Adipose tissue (tissue), 3 donors: ENCODE data around the gene BAX. TPM values are rescaled to one million over a fixed set of nuclear protein-coding genes. Genes with fewer than 3 reads are reported as not detected.
"Not testable (repeated sequence)": the region's sequence is repeated elsewhere in the genome, so short reads cannot be mapped to it uniquely, and the experiment has no call there.

Experiments used
- H3K27ac ChIP-seq: one replicate; pipeline ENCODE4 v1.5.1; 2013; ENCODE audit warnings: low read depth, low read length
- WGBS, 3 donors: extraction: QIAGEN DNeasy Blood & Tissue Kit; methylation state at CpG; one replicate each; pipeline ENCODE4 v1.1.7; 2013; 5-methylcytosine and 5-hydroxymethylcytosine counted together
- polyA plus RNA-seq, 3 donors: library from polyadenylated mRNA; stranded (reverse); fragments of 200-250 nt; gene quantifications; one replicate each; pipeline ENCODE4 v1.2.3, GENCODE V29; 2013
- donor health status: healthy with polysubstance abuse.
- donor health status: Bipolar disorder and iron deficiency.
- donor health status: healthy.

BAX gene
- polyA plus RNA-seq: 10 to 100 TPM; 24.4 to 71.2 (median 39.9) TPM

- no peak within 1 kb of the TSS for H3K27ac ChIP-seq
- 0% methylated on average over 48 to 71 of the region's 71 CpGs for WGBS, 3 donors
Measured at GRCh38 chr19:48954595-48955307, at the start of gene BAX. Gene BAX, plus strand, starts transcription at chr19:48954875. Its CDS starts 54 bp downstream, at chr19:48954929.

- WGBS, 3 donors: 89 to 96% (median 95%) methylated on average over 11 to 14 of the region's 14 CpGs
- H3K27ac ChIP-seq: no peak overlapping the region
Measured at GRCh38 chr19:48905664-48906063, 49.0 kb upstream of the BAX start.

GRCh38 chr19:48906324-48906723 lies 48.4 kb upstream of the BAX start:
- H3K27ac ChIP-seq: no peak overlapping the region
- WGBS, 3 donors: 96 to 98% (median 98%) methylated on average over 10 of the region's 10 CpGs

DNA sequence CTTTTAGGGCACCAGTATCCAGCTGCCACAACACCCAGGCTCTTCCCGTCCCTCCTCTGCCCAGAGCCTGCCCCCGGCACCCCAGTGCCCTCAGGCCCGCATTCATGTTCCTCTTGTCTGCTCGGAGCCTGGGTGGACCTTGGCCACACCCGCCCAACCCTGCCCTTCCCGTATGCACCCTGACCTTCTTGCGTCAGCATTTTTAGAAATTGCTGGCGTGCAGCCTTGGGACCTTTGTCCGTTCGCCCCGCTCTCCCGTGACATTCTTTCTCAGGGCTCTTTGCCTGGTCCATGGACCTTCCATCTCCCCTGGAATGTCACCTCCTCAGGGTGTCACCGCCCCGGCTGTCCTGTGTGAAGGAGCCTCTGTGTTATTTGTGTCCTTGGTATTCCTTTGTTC lies 47.0 kb upstream of the BAX start:
- H3K27ac ChIP-seq: no peak overlapping the region
- 64 to 84% (median 77%) methylated on average over 13 to 14 of the region's 14 CpGs for WGBS, 3 donors

DNA sequence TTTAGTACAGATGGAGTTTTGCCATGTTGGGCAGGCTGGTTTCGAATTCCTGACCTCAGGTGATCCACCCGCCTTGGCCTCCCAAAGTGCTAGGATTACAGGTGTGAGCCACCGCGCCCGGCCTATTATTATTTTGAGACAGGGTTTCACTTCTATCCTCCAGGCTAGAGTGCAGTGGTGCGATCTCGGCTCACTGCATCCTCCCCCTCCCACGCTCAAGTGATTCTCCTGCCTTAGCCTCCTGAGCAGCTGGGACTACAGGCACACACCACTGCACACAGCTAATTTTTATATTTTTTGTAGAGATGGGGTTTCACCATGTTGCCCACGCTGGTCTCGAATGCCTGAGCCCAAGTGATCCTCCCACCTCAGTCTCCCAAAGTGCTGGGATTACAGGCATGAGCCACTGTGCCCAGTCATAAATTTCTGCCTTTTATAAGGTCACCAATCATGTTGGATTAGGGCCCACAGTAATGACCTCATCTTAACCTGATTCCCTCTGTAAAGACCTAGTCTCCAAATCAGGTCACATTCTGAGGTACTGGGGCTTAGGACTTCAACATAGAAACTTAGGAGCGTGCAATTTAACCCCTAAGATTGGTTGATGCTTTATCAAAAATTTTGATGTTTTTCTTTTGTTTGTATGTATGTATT lies 45.1 kb upstream of the BAX start:
- H3K27ac ChIP-seq: not testable (repeated sequence)
- 93 to 97% (median 96%) methylated on average over 11 of the region's 11 CpGs for WGBS, 3 donors

GRCh38 chr19:48910803-48911202 lies 43.9 kb upstream of the BAX start:
- 92 to 96% (median 92%) methylated on average over 2 of the region's 2 CpGs for WGBS, 3 donors
- H3K27ac ChIP-seq: no peak overlapping the region

DNA sequence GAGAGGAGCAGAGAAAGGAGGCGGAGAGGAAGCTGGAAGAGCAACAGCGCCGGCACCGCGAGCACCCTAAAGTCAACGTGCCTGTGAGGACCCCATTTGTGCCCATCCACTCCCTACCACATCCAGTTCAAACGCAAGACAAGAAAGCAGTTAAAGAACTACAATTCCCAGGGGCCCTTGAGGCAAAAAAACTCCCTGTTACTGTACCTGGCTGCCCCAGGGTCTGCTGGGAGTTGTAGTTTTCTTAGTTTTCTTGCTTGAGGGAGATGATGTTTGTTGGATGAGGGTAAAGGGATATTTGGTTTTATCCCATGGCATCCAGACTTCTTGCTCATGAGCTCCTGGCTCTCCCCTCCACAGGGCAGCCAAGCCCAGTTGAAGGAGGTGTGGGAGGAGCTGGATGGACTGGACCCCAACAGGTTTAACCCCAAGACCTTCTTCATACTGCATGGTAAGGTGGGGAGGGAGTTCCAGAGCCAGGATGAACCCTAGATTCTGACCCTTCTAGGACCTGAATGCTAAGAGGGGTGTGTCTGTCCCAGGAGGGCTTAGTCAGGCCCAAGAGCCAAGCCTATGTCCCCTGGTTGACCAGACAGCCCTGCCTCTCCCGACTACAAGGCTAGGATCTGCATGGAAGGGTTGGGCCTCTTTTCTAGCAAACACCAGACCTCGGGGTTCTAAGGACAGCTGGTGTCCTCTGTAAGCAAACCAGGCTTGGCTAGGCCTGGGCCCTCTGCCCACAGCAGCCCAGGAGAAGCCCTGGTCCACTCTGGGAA lies 41.4 kb upstream of the BAX start:
- no peak overlapping the region for H3K27ac ChIP-seq

GRCh38 chr19:48914181-48914580 lies 40.5 kb upstream of the BAX start:
- no peak overlapping the region for H3K27ac ChIP-seq
- 97 to 99% (median 98%) methylated on average over 8 of the region's 8 CpGs for WGBS, 3 donors

More for the DNA sequence above, 41.4 kb upstream of the BAX start:
- 87 to 91% (median 89%) methylated on average over 9 of the region's 9 CpGs for WGBS, 3 donors

DNA sequence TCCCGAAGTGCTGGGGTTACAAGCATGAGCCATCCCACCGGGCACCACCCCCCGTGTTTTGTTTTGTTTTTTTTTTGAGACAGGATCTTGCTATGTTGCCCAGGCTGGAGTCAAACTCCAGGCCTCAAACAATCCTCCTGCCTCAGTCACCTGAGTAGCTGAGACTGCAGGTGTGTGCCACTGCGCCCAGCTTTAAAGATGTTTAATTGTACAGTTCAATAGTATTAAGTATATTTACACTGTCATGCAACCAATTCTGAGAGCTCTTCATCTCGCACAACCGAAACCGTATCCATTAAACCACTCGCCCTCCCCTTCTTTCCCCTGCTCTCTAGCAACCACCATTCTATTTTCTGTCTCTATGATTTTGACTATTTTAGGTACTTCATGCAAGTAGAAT lies 38.9 kb upstream of the BAX start:
- 86 to 88% (median 87%) methylated on average over 8 of the region's 8 CpGs for WGBS, 3 donors
- H3K27ac ChIP-seq: no peak overlapping the region

GRCh38 chr19:48918071-48918470 lies 36.6 kb upstream of the BAX start:
- WGBS, 3 donors: 73 to 87% (median 85%) methylated on average over 6 of the region's 6 CpGs
- H3K27ac ChIP-seq: no peak overlapping the region

DNA sequence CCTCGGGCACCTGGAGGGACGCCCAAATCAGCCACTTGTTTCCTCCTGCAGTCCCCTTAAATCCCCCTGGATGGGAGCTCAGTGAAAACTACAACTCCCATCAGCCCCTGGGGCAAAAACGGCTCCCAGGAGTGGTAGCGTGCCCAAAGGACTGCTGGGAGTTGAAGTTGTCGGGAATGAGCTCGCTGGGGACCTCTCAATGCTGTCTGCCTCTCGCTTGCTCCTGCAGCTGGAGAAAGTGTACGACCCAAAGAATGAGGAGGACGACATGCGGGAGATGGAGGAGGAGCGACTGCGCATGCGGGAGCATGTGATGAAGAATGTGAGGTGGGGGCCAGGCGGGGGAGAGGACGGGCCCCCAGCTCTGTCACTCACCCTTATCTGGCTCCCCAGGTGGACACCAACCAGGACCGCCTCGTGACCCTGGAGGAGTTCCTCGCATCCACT lies 35.9 kb upstream of the BAX start:
- H3K27ac ChIP-seq: no peak overlapping the region
- WGBS, 3 donors: 84 to 90% (median 88%) methylated on average over 18 of the region's 18 CpGs

DNA sequence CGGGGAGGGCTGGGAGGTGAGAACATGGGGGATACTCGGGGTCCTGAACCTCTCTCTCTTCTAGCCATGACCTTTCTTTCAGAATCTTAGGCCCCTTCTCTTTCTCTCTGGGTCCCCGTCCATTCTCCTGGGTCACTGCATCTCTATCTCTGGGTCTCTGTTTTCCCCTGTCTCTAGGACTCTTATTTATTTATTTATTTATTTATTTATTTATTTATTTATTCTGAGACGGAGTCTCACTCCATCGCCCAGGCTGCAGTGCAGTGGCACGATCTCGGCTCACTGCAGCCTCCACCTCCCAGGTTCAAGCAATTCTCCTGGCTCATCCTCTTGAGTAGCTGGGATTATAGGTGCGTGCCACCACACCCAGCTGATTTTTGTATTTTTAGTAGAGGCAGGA lies 35.4 kb upstream of the BAX start:
- not testable (repeated sequence) for H3K27ac ChIP-seq
- 92 to 98% (median 94%) methylated on average over 8 of the region's 8 CpGs for WGBS, 3 donors

DNA sequence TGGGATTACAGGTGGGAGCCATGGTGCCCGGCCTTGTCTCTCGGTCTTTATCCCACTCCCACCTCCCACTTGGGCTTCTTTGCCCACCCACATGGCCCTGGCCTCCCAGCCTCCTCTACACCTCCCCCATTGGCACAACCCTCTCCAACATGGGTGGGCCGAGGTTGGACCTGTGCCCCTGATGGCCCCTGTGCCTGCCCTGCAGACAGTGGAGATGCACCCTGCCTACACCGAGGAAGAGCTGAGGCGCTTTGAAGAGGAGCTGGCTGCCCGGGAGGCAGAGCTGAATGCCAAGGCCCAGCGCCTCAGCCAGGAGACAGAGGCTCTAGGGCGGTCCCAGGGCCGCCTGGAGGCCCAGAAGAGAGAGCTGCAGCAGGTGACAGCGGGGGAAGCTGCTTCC lies 33.7 kb upstream of the BAX start:
- H3K27ac ChIP-seq: no peak overlapping the region
- WGBS, 3 donors: 86 to 90% (median 87%) methylated on average over 10 of the region's 10 CpGs

DNA sequence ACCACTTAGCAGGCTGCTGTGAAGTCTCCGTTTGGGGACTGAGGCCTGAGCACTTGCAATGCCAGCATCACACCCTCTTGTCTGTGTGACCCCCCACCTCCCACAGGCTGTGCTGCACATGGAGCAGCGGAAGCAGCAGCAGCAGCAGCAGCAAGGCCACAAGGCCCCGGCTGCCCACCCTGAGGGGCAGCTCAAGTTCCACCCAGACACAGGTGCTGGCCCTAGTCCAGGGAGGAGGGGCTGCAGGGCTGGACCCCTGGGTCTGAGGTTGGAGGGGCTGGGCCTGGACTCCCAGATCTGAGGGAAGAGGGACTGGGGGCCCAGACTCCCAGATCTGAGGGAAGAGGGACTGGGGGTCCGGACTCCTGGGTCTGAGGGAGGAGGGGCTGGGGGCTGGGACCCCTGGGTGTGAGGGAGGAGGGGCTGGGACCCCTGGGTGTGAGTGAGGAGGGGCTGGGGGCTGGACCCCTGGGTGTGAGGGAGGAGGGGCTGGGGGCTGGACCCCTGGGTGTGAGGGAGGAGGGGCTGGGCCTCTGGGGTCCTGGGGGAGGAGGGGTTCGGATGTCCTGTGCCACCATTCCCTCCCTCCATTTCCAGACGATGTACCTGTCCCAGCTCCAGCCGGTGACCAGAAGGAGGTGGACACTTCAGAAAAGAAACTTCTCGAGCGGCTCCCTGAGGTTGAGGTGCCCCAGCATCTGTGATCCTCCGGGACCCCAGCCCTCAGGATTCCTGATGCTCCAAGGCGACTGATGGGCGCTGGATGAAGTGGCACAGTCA lies 32.8 kb upstream of the BAX start:
- WGBS, 3 donors: 90 to 97% (median 94%) methylated on average over 11 to 12 of the region's 12 CpGs
- H3K27ac ChIP-seq: no peak overlapping the region

DNA sequence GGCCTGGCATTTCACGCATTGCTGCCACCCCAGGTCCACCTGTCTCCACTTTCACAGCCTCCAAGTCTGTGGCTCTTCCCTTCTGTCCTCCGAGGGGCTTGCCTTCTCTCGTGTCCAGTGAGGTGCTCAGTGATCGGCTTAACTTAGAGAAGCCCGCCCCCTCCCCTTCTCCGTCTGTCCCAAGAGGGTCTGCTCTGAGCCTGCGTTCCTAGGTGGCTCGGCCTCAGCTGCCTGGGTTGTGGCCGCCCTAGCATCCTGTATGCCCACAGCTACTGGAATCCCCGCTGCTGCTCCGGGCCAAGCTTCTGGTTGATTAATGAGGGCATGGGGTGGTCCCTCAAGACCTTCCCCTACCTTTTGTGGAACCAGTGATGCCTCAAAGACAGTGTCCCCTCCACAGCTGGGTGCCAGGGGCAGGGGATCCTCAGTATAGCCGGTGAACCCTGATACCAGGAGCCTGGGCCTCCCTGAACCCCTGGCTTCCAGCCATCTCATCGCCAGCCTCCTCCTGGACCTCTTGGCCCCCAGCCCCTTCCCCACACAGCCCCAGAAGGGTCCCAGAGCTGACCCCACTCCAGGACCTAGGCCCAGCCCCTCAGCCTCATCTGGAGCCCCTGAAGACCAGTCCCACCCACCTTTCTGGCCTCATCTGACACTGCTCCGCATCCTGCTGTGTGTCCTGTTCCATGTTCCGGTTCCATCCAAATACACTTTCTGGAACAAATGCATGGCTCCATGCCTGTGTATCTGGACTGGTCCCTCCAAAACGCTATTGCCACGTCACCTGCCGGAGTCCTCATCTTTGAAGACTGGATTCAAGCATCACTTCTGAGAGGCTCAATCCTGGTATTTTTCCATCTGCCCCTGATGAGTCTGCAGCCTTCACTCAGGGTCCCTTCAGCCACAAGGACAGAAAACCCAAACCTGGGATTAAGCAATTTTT lies 31.9 kb upstream of the BAX start:
- 87 to 91% (median 90%) methylated on average over 18 of the region's 18 CpGs for WGBS, 3 donors
- H3K27ac ChIP-seq: no peak overlapping the region

DNA sequence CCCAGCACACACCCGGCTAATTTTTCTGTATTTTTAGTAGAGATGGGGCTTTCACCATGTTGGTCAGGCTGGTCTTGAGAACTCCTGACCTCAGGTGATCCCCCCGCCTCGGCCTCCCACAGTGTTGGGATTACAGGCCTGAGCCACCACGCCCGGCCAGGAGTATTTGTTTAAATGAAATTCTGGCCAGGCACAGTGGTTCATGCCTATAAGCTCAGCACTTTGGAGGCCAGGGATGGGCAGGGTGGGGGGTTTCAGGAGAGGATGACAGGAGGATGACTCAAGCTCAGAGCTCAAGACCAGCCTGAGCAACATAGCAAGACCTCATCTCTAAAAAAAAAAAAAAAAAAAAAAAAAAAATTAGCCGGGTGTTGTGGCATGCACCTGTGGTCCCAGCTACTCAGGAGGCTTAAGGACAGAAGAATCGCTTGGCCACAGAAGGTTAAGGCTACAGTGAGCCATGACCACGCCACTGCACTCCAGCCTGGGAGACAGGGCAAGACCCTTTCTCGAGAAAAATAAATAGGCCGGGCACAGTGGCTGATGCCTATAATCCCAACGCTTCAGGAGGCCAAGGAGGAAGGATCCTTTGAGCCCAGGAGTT lies 29.3 kb upstream of the BAX start:
- 78 to 85% (median 84%) methylated on average over 11 of the region's 11 CpGs for WGBS, 3 donors
- H3K27ac ChIP-seq: no peak overlapping the region

- 80 to 91% (median 85%) methylated on average over 8 of the region's 8 CpGs for WGBS, 3 donors
- not testable (repeated sequence) for H3K27ac ChIP-seq
Measured at GRCh38 chr19:48925890-48926289, 28.8 kb upstream of the BAX start.
